ENCODE results near the gene KRT78. TPM values are rescaled to one million over a fixed set of nuclear protein-coding genes. Genes with fewer than 3 reads are reported as not detected.

Gene KRT78
- total RNA-seq, 1 donor = not detected

DNA sequence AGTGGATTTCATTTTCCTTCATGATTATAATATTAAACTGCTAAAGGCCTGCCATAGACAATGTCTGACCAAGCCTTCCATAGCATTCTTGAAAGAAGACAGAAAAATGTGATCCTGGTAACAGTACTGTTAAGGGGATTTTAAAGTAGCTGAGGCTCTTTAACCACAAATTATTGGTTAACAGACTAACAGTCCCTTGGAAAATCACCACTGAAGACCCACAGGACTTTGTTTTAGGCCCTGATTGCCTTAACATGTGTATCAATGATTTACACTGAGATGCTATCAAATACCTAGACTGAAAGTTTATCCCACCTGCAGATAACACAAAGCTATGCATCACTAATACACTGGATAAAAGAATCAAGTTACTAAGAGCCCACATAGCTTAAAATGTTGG lies 20.6 kb downstream of the KRT78 start:
- DNase-seq (ENCODE audit: low read depth) = no peak
- TF ChIP-seq, protein P1, sequence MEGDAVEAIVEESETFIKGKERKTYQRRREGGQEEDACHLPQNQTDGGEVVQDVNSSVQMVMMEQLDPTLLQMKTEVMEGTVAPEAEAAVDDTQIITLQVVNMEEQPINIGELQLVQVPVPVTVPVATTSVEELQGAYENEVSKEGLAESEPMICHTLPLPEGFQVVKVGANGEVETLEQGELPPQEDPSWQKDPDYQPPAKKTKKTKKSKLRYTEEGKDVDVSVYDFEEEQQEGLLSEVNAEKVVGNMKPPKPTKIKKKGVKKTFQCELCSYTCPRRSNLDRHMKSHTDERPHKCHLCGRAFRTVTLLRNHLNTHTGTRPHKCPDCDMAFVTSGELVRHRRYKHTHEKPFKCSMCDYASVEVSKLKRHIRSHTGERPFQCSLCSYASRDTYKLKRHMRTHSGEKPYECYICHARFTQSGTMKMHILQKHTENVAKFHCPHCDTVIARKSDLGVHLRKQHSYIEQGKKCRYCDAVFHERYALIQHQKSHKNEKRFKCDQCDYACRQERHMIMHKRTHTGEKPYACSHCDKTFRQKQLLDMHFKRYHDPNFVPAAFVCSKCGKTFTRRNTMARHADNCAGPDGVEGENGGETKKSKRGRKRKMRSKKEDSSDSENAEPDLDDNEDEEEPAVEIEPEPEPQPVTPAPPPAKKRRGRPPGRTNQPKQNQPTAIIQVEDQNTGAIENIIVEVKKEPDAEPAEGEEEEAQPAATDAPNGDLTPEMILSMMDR (IDR thresholded peaks at IDR 0.05; ENCODE audit: insufficient read depth, low read length) = no peak
- H3K4me3 ChIP-seq (ENCODE audit: low read depth, low read length) = no peak overlapping the region

DNA sequence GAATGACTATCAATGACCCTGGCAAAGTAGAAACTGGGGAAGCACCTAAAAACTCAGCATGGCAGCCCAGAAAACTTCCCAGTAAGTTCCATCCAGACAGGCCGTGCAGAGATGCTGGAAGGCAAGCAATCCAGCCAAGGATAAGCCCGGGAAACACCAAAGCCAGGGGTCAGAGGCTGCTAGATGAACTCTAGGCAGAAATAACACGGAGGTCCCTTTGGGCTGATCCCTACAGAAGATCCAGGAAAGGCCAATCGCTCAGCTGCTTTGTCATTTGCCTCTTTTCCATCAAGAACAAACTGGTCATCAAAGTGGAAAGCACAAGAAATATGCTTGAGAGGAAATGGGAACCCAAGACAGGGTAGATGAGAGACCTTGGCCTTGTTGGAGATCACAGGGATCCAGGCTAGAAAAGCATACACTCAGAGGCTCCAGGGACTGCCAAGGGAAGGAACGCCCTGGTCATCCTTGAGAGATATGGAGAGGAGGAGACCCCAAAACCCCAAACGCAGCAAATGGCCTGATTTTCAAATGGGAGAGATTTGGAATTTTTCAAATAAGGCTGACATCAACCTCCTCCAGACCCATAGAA lies 21.2 kb downstream of the KRT78 start:
- TF ChIP-seq, protein P1 (IDR thresholded peaks at IDR 0.05; ENCODE audit: insufficient read depth, low read length) = no peak
- DNase-seq (ENCODE audit: low read depth) = no peak
- H3K4me3 ChIP-seq (ENCODE audit: low read depth, low read length) = no peak overlapping the region

DNA sequence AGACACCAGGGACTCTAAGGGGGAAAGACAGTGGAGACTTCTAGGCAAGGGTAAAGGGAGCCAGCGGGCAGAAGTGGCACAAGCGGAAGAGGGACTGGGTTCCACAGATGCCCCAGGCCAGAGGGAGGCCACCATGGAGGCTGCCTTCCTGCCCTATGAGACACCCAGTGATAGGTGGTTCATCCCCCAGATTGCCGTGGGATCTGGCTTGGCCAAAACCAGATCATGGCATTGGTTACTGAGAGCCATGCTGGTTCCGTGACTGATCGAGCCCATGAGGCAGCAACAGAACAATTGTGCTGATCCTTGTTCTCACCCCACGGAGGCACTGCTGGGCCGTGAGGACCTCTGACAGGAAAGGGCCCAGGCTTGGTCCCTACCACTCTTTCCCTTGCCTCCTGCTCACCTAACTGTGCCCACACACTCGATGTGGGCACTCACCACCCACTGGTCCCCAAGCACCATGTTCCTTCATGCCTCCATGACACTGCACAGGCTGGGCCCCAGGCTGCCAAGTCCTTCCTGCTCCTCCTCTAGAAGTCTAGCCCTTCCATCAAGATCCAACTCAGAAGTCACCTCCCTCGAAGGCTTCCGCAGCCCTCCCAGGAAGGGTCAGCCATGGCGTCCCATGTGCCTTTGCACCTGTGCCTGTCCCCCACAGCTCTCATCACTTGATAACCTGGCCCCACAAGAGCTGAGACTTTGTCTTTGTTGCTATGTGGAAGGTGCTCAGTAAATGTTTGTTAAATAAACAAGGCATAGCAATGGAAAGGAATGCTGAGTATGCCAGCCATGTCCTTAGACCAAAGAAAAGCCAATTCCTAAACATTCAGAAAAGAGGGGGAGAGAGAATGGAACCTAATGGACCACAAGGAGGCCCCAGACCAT lies 21.9 kb downstream of the KRT78 start:
- H3K4me3 ChIP-seq (ENCODE audit: low read depth, low read length) = no peak overlapping the region
- TF ChIP-seq, protein P1 (IDR thresholded peaks at IDR 0.05; ENCODE audit: insufficient read depth, low read length) = no peak
- DNase-seq (ENCODE audit: low read depth) = no peak

DNA sequence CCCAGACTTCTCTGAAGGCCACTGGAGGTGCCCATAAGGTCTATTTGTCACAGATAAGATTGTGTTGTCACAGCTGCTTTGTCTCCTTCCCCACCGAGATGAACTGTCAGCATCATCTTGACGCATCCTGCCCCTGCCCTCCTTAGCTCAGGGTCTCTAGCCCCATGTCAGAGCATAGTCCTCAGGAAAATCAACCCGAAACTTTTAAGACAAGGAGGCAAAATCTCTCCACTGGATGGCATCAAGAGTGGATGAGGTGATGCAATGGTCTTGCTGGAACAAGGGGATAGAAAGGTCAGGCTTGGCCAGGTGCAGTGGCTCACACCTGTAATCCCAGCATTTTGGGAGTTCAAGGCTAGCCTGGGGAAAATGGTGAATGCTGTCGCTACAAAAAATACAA lies 22.8 kb downstream of the KRT78 start:
- TF ChIP-seq, protein P1 (IDR thresholded peaks at IDR 0.05; ENCODE audit: insufficient read depth, low read length) = no peak
- DNase-seq (ENCODE audit: low read depth) = no peak

DNA sequence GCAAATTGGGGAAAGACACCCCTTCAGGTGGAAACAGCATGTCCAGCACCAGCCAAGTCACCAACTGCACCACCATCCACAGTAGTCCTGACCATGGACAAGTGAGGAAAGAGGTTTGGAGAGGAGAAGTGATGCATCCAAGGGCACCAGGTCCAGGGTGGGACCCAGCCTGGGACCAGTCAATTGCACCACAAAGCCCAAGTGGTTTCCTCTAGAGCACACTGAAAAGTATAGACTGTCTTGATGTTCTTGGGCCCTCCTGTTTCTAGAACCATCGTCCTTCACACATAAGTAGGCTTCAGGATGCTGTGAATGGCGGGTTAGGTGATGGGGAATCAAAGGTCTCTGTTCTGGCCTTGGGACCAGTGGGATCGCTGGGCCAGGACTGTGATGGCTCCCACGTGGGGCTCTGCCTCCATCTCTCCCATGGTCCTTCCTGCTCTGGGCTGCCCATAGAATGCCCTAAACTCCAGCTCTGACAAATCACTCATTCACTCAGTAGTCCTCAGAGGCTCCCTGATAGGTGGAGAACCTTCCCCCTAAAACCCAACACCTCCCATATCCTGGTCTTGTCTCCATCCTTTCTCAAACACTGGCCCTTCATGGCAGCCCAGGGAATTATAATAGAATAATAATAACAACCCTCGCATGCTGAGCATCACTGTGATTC lies 23.9 kb downstream of the KRT78 start:
- no peak for DNase-seq (ENCODE audit: low read depth)
- TF ChIP-seq, protein P1 (IDR thresholded peaks at IDR 0.05; ENCODE audit: insufficient read depth, low read length) = no peak
- no peak overlapping the region for H3K4me3 ChIP-seq (ENCODE audit: low read depth, low read length)

More for the DNA sequence above, 22.8 kb downstream of the KRT78 start:
- no peak overlapping the region for H3K4me3 ChIP-seq (ENCODE audit: low read depth, low read length)

DNA sequence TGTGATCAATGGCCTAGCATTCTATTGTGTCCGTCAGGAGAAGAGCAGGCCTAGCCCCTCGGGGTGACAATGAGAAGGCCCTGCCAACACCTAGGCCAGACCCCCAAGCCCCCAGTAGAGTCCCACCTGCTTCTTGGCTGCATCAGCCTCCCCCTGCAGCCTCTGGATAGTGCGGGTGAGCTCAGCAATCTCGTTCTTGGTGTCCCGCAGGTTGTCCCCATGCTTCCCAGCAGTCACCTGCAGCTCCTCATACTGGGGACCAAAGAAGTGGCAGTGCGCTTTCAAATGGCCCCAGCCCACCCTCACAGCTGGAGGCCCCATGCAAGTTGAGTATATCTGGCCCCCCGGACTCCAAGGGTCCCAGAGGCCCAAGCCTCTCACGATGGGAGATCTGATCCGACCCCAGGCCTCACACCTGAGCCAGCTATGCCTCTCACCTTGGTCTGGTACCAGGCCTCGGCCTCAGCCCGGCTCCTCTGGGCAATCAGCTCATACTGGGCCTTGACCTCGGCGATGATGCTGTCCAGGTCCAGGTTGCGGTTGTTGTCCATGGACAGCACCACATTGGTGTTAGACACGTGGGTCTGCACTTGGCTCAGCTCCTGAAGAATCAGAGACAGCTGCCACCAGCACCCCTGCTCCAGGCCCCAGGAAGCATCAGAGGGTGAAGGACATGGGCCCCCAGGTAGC lies 24.9 kb downstream of the KRT78 start:
- no peak for DNase-seq (ENCODE audit: low read depth)
- no peak overlapping the region for H3K4me3 ChIP-seq (ENCODE audit: low read depth, low read length)
- TF ChIP-seq, protein P1 (IDR thresholded peaks at IDR 0.05; ENCODE audit: insufficient read depth, low read length) = no peak
